Activated naive CD8-positive, alpha-beta T cell treated with anti-CD3 and anti-CD28 coated beads, Interleukin-2, amount 10 ng/mL, durations not matched to agents 7 days and 5 days (primary cell): ENCODE data around the gene CDKAL1. TPM values are rescaled to one million over a fixed set of nuclear protein-coding genes. Genes with fewer than 3 reads are reported as not detected.
"Not testable (repeated sequence)": the region's sequence is repeated elsewhere in the genome, so short reads cannot be mapped to it uniquely, and the experiment has no call there.

Experiments
- ATAC-seq: fragments of 150-1000 bp; cut with Tn5 transposase; one replicate; pipeline ENCODE4 v1.10.0; 2021; ENCODE audit warnings: low read depth, moderate library complexity
- POLR2A ChIA-PET: fragments of 350-600 bp; sonication (Branson Sonifier 250); formaldehyde crosslinking; loops from one replicate; lab custom pipeline; 2021; ENCODE audit warnings: antibody characterized with exemption; lab: Charles Lee
- DNase-seq: peaks from one replicate; pipeline ENCODE4 v3.0.0; 2021
- H3K27ac Mint-ChIP-seq: one replicate; pipeline ENCODE4 v1.8.0; 2022; ENCODE audit warnings: mild to moderate bottlenecking, mixed read lengths
- H3K27me3 Mint-ChIP-seq: one replicate; pipeline ENCODE4 v1.8.0; 2022; ENCODE audit warnings: mild to moderate bottlenecking, moderate library complexity, mixed read lengths
- H3K36me3 Mint-ChIP-seq: one replicate; pipeline ENCODE4 v1.8.0; 2021; ENCODE audit warnings: mild to moderate bottlenecking, mixed read lengths
- H3K4me1 Mint-ChIP-seq: one replicate; pipeline ENCODE4 v1.8.0; 2021; ENCODE audit warnings: mixed read lengths
- H3K4me3 Mint-ChIP-seq: one replicate; pipeline ENCODE4 v1.8.0; 2022; ENCODE audit warnings: mild to moderate bottlenecking, moderate library complexity, mixed read lengths
- H3K9me3 Mint-ChIP-seq: one replicate; pipeline ENCODE4 v1.8.0; 2021; ENCODE audit warnings: mixed read lengths
- total RNA-seq, 2 experiments: library from RNA; stranded (reverse); gene quantifications; one replicate each; pipeline ENCODE4 v1.2.3, GENCODE V29; 2021

Gene CDKAL1
- total RNA-seq, 2 experiments from 2014 or later: 22.7 to 24.4 TPM

- ATAC-seq (no peak), DNase-seq (no peak)
- H3K4me1 Mint-ChIP-seq: no peaks in the 10 kb centered on the region
- H3K4me3 Mint-ChIP-seq: no peak overlapping the region
- no peaks in the 10 kb centered on the region for H3K27me3 Mint-ChIP-seq
- POLR2A ChIA-PET: no interaction called here
- H3K27ac Mint-ChIP-seq: no peak overlapping the region
- H3K36me3 Mint-ChIP-seq: peaks cover 29% of the 10 kb centered on the region
- H3K9me3 Mint-ChIP-seq: peaks cover 6% of the 10 kb centered on the region
These were observed 551.0 kb downstream of the CDKAL1 start for GRCh38 chr6:21085211-21085610.

GRCh38 chr6:21085643-21086042 is 551.4 kb downstream of the CDKAL1 start:
- ATAC-seq (no peak), DNase-seq (no peak)
- POLR2A ChIA-PET: no interaction called here
- H3K36me3 Mint-ChIP-seq: peaks cover 25% of the 10 kb centered on the region
- H3K4me1 Mint-ChIP-seq: no peaks in the 10 kb centered on the region
- H3K9me3 Mint-ChIP-seq: peaks cover 4% of the 10 kb centered on the region
- H3K27ac Mint-ChIP-seq: no peak overlapping the region
- H3K27me3 Mint-ChIP-seq: no peaks in the 10 kb centered on the region
- no peak overlapping the region for H3K4me3 Mint-ChIP-seq

GRCh38 chr6:21087188-21087587 is 552.9 kb downstream of the CDKAL1 start:
- no peaks in the 10 kb centered on the region for H3K4me1 Mint-ChIP-seq
- no peak overlapping the region for H3K4me3 Mint-ChIP-seq
- H3K9me3 Mint-ChIP-seq: peaks cover 1% of the 10 kb centered on the region
- ATAC-seq (no peak), DNase-seq (no peak)
- H3K27ac Mint-ChIP-seq: no peak overlapping the region
- peaks cover 21% of the 10 kb centered on the region for H3K36me3 Mint-ChIP-seq
- H3K27me3 Mint-ChIP-seq: no peaks in the 10 kb centered on the region
- POLR2A ChIA-PET: no interaction called here

- Mint-ChIP-seq H3K27me3 (no peaks in the 10 kb centered on the region), H3K4me1 (no peaks in the 10 kb centered on the region), H3K36me3 (peaks cover 12% of the 10 kb centered on the region), H3K4me3 (no peak overlapping the region), H3K27ac (no peak overlapping the region), H3K9me3 (no peaks in the 10 kb centered on the region)
- ATAC-seq (no peak), DNase-seq (no peak)
- POLR2A ChIA-PET: no interaction called here
These were observed 557.2 kb downstream of the CDKAL1 start for GRCh38 chr6:21091411-21091810.

GRCh38 chr6:21092231-21092772 is 558.0 kb downstream of the CDKAL1 start:
- peaks cover 10% of the 10 kb centered on the region for H3K36me3 Mint-ChIP-seq
- POLR2A ChIA-PET: not testable (repeated sequence)

GRCh38 chr6:21095462-21095861 is 561.2 kb downstream of the CDKAL1 start:
- POLR2A ChIA-PET: no interaction called here

More at GRCh38 chr6:21092231-21092772, 558.0 kb downstream of the CDKAL1 start:
- not testable (repeated sequence) for H3K27me3 Mint-ChIP-seq, ATAC-seq, H3K4me1 Mint-ChIP-seq, DNase-seq, H3K4me3 Mint-ChIP-seq, H3K9me3 Mint-ChIP-seq, H3K27ac Mint-ChIP-seq

GRCh38 chr6:21098134-21098533 is 563.9 kb downstream of the CDKAL1 start:
- H3K27me3 Mint-ChIP-seq: no peaks in the 10 kb centered on the region
- H3K36me3 Mint-ChIP-seq: peaks cover 17% of the 10 kb centered on the region
- no peak for DNase-seq
- no peaks in the 10 kb centered on the region for H3K9me3 Mint-ChIP-seq
- H3K4me1 Mint-ChIP-seq: peaks cover 19% of the 10 kb centered on the region
- H3K27ac Mint-ChIP-seq: no peak overlapping the region
- no peak overlapping the region for H3K4me3 Mint-ChIP-seq
- no peak for ATAC-seq
- POLR2A ChIA-PET: no interaction called here

More at GRCh38 chr6:21095462-21095861, 561.2 kb downstream of the CDKAL1 start:
- no peak overlapping the region for H3K27ac Mint-ChIP-seq
- H3K27me3 Mint-ChIP-seq: no peaks in the 10 kb centered on the region
- no peaks in the 10 kb centered on the region for H3K9me3 Mint-ChIP-seq
- H3K36me3 Mint-ChIP-seq: peaks cover 7% of the 10 kb centered on the region
- peaks cover 9% of the 10 kb centered on the region for H3K4me1 Mint-ChIP-seq
- H3K4me3 Mint-ChIP-seq: no peak overlapping the region
- ATAC-seq (no peak), DNase-seq (no peak)

GRCh38 chr6:21098744-21099143 is 564.5 kb downstream of the CDKAL1 start:
- H3K36me3 Mint-ChIP-seq: peaks cover 19% of the 10 kb centered on the region
- no peaks in the 10 kb centered on the region for H3K27me3 Mint-ChIP-seq
- no peak overlapping the region for H3K27ac Mint-ChIP-seq
- no peak overlapping the region for H3K4me3 Mint-ChIP-seq
- POLR2A ChIA-PET: no interaction called here
- ATAC-seq (no peak), DNase-seq (no peak)
- peaks cover 19% of the 10 kb centered on the region for H3K4me1 Mint-ChIP-seq
- no peaks in the 10 kb centered on the region for H3K9me3 Mint-ChIP-seq

GRCh38 chr6:21099338-21100314 is 565.4 kb downstream of the CDKAL1 start:
- peaks cover 19% of the 10 kb centered on the region for H3K4me1 Mint-ChIP-seq

GRCh38 chr6:21100991-21101390 is 566.7 kb downstream of the CDKAL1 start:
- no peaks in the 10 kb centered on the region for H3K9me3 Mint-ChIP-seq
- ATAC-seq: no peak
- H3K27ac Mint-ChIP-seq: no peak overlapping the region
- H3K4me1 Mint-ChIP-seq: peaks cover 19% of the 10 kb centered on the region
- H3K4me3 Mint-ChIP-seq: no peak overlapping the region
- no peak for DNase-seq
- peaks cover 16% of the 10 kb centered on the region for H3K36me3 Mint-ChIP-seq
- POLR2A ChIA-PET: no interaction called here
- H3K27me3 Mint-ChIP-seq: no peaks in the 10 kb centered on the region

More at GRCh38 chr6:21099338-21100314, 565.4 kb downstream of the CDKAL1 start:
- no peak for DNase-seq
- ATAC-seq: no peak
- H3K27me3 Mint-ChIP-seq: no peaks in the 10 kb centered on the region
- H3K27ac Mint-ChIP-seq: no peak overlapping the region
- H3K36me3 Mint-ChIP-seq: peaks cover 19% of the 10 kb centered on the region
- H3K4me3 Mint-ChIP-seq: peak overlapping the region; percentile 6
- H3K9me3 Mint-ChIP-seq: no peaks in the 10 kb centered on the region
- POLR2A ChIA-PET: no interaction called here

GRCh38 chr6:21101694-21102093 is 567.4 kb downstream of the CDKAL1 start:
- Mint-ChIP-seq H3K27ac (no peak overlapping the region), H3K4me1 (peaks cover 19% of the 10 kb centered on the region), H3K27me3 (no peaks in the 10 kb centered on the region), H3K9me3 (peaks cover 2% of the 10 kb centered on the region), H3K4me3 (no peak overlapping the region), H3K36me3 (peaks cover 18% of the 10 kb centered on the region)
- no peak for ATAC-seq
- no peak for DNase-seq
- POLR2A ChIA-PET: no interaction called here

- POLR2A ChIA-PET: no interaction called here
These were observed 567.9 kb downstream of the CDKAL1 start for GRCh38 chr6:21102201-21102600.

GRCh38 chr6:21102624-21103023 is 568.4 kb downstream of the CDKAL1 start:
- POLR2A ChIA-PET: no interaction called here
- Mint-ChIP-seq H3K4me3 (no peak overlapping the region), H3K27me3 (no peaks in the 10 kb centered on the region), H3K36me3 (peaks cover 18% of the 10 kb centered on the region), H3K9me3 (peaks cover 2% of the 10 kb centered on the region), H3K4me1 (peaks cover 19% of the 10 kb centered on the region), H3K27ac (peak overlapping the region; percentile 7)
- no peak for DNase-seq
- ATAC-seq: no peak

More at GRCh38 chr6:21102201-21102600, 567.9 kb downstream of the CDKAL1 start:
- no peak for ATAC-seq
- no peaks in the 10 kb centered on the region for H3K27me3 Mint-ChIP-seq
- H3K4me3 Mint-ChIP-seq: no peak overlapping the region
- peaks cover 2% of the 10 kb centered on the region for H3K9me3 Mint-ChIP-seq
- peak overlapping the region; percentile 7 for H3K27ac Mint-ChIP-seq
- no peak for DNase-seq
- peaks cover 19% of the 10 kb centered on the region for H3K4me1 Mint-ChIP-seq
- H3K36me3 Mint-ChIP-seq: peaks cover 18% of the 10 kb centered on the region
